HG02981 (cell line): ENCODE results near the gene INTS3.
"Not testable (repeated sequence)": the region's sequence is repeated elsewhere in the genome, so short reads cannot be mapped to it uniquely, and the experiment has no call there.

Experiments
- ATAC-seq: cut with Tn5 transposase; IDR thresholded peaks from one replicate; pipeline ENCODE4 v1.9.1; 2021; ENCODE audit warnings: mild to moderate bottlenecking, moderate library complexity; ENCODE audit not compliant: unreplicated experiment

The INTS3 gene

DNA sequence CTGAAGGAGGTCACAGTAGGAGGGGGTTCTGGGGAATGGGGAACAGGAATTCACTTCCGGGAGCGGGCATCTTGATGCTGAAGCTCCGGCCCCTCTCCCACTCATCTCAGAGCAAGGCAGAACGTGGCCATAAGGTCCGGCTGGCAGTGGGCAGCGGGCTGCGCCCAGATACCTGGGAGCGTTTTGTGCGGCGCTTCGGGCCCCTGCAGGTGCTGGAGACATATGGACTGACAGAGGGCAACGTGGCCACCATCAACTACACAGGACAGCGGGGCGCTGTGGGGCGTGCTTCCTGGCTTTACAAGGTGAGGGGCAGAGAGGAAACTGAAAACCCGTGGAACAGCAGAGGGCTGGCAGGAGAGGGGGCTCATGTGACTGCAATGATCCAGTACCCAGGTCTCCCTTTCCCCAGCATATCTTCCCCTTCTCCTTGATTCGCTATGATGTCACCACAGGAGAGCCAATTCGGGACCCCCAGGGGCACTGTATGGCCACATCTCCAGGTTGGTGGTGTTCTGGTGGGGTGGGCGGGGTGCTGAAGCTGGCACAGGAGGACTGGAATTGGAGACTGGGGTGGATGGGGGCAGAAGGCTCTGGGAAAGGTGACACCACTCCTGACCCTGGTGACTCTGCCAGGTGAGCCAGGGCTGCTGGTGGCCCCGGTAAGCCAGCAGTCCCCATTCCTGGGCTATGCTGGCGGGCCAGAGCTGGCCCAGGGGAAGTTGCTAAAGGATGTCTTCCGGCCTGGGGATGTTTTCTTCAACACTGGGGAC, 50.4 kb downstream of the INTS3 start:
- no peak for ATAC-seq

- ATAC-seq: no peak
These were observed 51.1 kb downstream of the INTS3 start for GRCh38 chr1:153778824-153779519.

DNA sequence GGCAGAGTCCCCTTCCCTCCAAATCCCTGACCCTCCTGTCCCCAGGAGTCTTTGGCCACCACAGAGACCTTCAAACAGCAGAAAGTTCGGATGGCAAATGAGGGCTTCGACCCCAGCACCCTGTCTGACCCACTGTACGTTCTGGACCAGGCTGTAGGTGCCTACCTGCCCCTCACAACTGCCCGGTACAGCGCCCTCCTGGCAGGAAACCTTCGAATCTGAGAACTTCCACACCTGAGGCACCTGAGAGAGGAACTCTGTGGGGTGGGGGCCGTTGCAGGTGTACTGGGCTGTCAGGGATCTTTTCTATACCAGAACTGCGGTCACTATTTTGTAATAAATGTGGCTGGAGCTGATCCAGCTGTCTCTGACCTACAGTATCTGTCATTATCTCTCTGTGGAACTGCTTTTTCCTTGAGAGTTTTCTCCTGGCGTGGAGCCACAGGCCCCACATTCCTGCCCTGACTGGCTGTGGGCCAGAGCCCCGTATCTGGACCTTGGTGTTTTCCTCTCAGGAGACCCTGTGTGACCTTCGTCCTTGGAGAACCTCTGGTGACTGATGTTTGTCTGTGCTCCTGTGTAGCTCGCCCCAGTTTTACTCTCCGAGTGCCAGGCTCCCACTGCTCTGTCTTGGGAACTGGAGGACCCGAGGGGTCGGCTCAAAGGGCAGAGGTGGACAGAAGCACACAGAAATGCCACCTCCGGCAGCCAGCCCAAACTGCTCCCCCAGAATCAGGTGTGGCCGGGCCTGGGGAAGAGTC, 52.1 kb downstream of the INTS3 start:
- ATAC-seq: no peak

DNA sequence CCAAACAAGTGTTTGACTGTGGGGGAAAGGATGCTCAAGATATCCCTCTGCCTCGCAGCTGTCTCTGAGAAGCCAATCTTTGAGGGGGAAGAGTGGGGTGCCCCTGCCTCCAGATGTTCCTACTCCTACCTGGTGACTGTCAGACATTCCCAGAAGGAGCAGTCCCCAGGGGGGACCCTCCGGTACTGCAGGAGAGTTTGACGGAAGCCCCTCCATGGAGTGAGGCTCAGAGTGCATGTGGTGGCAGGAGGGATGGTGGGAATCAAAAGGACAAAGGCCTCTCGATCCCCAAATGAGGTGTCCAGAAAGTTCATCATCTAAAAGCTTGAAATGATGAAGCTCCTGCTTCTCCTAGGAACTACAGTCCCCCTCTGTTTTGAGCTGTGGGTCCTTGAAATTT, 52.7 kb downstream of the INTS3 start:
- no peak for ATAC-seq

- ATAC-seq: not testable (repeated sequence)
These were observed 54.8 kb downstream of the INTS3 start for GRCh38 chr1:153782648-153783047.

DNA sequence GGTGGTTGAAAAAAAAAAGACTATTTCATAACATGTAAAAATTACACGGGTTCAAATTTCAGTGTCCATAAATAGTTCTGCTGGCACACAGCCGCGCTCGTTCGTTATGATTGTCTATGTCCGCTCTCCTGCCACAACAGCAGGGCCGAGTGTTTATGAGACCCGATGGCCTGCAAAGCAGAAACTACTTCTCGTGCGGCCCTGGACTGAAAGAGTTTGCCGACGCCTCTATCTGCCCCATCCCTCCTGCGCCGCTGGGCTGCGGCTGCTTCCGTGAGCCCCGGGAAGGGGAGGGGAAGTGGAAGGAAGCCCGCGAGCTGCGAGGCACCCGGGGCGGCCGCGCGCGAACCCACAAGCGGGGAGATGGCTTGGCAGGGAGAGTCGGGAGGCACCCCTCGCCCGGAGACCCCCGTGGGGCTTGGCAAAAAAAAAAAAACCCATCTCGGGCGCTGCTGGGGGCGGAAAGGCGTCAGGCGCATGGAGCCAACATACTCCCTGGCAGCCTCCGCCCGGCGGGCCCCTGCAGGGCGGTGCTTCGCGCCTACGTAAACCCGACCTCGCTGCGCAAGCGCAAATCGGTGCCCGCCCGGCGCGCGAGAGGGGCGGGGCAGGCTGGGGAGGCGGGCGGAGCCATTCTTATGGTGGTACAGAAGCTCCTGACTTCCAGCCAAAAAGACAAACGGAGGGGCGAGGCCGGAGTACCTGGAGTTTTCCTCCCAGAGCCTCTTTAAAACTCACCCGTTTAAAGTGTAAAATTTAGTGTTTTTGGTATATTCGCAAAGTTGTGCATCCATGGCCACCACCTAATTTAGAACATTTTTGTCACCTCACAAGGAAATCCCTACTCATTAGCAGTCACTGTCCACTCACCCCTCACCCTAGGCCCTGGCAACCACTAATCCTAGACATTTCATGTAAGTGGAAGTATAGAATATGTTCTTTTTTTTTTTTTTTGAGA, 55.7 kb downstream of the INTS3 start:
- ATAC-seq: peak; percentile 81

DNA sequence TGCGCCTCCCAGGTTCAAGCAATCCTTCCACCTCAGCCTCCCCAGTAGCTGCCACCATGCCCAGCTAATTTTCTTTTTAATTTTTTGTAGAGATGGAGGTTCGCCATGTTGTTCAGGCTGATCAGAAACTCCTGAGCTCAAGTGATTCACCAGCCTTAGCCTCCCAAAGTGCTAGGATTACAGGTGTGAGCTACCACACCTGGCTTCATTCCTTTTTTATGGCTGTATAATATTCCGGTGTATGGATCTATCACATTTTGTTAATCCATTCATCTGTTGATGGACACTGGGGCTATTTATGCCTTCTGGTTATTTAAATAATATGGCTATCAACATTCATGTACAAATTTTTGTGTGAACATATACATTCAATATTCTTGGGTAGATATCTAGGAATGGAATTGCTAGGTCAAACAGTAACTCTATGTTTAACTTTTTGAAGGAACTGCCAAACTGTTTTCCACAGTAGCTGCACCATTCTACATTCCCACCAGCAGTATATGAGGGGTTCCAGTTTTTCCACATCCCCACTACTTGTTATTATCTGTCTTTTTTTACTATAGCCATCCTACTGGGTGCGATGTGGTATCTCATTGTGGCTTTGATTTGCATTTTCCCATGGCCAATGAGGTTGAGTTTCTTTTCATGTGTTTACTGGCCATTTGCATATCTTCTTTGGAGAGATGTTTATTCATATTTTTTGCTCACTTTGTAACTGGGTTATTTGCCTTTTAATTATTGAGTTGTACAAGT, 58.4 kb downstream of the INTS3 start:
- ATAC-seq: no peak

DNA sequence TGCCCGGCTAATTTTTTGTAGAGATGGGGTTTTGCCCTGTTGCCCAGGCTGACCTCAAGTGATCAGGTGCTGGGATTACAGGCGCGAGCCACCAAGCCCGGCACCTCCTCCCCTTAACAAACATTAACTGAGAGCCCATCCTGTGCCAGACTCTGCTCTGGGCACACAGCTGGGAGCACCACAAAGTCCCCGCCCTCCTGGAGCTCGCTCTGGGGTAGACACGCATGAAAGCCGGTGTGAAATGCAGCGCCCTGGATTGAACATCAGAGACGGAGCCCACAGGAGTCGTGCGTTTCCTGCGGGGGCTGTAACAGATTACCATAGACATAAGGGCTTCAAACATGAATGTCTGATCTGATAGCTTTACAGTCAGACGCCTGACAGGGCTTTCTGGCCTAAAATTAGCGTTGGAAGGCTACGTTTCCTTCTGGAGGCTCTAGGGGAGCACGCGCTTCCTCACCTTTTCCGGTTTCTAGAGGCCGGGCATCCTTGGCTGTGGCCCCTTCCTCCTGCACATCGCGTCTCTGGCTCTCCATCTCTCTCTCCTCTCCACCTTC, 61.7 kb downstream of the INTS3 start:
- ATAC-seq: no peak

DNA sequence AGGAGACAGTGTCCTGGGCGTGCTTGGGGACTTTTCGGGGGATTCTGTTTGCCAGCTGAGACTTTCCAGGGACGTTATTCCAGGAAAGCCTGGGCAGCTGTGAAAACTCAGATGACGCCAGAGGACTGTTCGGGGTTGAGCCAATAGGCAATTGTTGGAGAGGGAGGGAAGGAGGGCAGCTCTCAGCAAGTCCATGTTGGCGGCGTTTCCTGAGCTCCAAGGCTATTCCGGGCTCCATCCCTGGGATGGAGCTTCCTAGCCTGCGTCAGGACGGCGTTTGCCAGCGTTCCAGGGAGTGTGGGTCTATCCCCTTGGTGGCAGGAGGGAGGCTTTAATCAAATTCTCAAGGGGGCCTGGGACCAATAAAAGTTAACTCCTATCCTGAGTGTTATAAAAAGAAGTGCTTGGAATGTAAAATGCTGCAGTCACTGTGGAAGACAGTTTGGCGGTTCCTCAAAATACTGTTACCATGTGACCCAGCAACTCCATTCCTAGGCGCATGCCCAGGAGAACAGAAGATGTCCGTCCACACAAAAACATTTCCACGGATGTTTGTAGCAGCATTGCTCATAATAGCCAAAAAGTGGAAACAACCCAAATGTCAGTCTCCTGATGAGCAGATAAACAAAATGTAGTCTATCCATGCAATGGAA, 62.6 kb downstream of the INTS3 start:
- no peak for ATAC-seq

DNA sequence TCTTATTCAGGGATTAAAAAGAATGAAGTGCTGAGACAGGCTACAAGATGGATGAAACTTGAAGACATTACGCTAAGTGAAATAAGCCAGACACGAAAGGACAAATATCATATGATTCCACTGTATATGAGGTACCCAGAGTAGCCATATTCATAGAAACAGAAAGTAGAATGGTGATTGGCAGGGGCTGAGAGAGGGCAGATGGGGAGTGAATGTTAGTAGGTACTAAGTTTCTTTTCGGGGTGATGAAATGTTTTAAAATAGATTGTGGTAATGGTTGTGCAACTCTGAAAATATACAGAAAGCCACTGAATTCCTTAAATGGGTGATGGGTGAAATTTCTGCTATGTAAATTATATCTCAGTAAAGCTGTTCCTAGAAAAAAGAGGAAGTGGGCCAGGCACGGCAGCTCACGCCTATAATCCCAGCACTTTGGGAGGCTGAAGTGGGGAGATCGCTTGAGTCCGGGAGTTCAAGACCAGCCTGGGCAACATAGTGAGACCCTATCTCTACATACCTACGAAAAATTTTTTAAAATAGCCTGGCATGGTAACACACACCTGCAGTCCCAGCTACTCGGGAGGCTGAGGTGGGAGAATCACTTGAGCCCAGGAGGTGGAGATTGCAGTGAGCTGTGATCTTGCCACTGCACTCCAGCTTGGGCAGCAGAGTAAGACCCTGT, 63.3 kb downstream of the INTS3 start:
- peak; percentile 89 for ATAC-seq

DNA sequence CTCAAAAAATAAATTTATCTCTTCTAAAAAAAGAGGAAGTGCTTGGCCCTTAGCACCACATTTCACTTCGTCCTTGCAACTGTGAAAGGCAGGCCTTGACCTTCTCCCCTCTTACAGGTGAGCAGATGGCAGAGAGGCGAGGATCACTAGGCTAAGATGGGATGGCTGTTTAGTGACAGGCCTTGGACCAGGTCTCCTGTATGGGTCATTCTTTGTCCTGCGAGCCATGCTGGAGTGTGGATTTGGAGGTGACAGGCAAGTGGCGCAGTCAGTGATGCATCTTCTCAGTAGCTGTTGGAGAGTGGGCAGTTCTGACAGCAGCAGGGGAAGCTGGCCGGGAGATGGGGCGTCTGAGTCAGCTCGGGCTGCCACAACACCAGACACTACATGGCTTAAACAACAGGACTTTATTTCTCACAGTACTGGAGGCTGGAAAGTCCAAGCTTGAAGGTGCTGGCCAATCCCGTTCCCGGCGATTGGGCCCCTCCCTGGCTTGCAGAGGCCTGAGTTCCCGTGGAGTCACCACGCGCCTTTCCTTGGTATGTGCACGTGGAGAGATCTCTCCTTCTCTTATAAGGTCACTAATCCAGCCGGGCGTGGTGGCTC, 63.9 kb downstream of the INTS3 start:
- ATAC-seq: no peak

- no peak for ATAC-seq
These were observed 64.8 kb downstream of the INTS3 start for GRCh38 chr1:153792631-153793041.

DNA sequence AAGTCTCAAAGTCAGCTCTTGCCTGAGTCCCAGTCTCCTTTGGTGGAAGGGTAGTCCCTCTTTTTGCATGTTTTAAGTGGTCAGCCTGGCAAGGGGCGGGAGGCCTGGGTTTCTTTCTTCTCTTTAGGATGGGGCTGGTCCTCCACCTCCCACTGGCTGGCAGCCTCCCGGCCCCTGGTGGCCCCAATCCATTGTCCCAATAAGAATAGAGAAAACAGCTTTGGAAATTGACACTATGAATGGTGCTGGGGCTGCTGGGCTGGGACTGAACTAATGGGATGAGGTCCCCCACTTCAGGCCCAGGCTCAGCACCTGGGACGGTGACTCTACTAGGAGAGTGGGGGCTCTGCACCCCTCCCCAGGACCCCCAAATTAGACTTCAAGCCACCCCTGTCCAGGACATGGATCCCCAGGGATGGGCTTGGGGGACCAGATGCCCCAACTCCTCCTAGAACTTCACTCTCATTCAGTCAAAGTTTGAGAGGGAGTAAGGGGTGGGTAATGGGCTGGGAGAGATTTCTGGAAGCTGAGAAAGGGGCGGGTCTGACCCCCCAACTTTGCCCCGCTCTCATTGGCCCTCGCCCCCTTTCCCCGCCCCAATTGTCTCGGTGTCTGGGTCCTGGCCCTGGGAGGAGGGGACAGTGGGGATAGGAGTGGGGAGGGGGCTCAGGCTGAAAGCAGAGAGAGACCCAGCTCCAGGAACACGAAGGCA, 65.6 kb downstream of the INTS3 start:
- no peak for ATAC-seq

DNA sequence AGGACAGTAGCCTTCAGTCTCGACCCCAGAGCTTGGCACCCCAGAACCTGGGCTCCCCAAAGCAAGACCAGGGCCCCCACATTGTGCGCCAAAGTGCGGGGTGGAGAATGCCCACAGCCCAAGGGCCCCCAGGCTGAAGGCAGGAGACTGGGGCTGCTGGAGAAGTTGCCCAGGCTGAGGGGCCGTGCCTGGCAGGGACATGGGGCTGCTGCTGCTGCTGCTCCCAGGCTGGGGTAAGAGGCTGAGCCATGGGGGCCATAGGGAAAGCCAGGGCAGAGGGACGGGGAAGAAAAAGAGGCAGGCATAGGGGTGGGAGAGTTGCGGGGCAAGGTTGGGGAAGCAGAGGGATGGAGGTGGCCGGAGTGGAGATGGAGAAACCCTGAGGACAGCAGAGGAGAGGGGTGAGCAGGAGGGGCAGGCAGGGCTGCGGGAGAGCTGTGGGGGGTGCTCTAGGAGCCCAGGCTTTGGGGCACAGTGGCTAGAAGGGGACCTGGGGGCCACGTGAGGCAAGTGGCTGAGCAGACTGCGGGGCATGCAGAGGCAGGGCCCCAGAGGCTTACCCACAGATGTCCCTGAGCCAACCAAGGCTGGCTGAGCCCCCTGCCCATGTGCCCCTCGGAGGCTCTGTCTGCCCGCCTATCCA, 66.2 kb downstream of the INTS3 start:
- ATAC-seq: no peak

DNA sequence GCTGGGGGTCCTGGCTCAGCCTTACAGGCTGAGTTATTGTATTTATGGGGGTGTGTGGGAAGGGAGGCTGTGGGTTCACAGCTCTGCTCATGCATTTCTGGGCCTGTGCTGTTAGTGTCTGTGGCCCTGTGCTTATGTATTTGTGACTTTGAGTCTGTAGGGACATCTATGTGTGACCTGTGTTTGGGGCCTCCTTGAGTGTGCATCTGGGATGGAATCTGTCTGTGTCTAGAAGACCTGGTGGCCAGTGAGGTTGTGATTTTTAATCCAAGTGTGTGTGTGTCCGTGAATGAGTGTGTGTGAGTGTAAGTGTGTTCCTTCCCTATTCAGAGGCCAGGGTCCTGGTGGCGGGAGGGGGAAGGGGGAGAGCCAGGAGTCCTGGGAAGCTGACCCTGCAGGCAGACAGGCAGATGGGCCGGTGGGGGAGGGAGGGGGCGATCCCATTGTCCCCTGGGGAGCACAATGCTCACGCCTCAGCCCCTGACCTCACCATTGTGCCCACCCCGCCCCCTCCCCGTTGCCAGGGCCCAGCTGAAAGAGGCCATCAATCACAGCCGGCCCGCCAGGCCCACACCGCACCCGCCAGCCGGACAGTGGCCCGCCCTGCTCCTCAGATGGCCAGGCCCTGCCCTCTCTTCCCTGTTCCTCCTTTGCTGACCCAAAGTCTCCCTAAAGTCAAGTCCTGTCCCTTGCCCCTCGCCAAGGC, 66.9 kb downstream of the INTS3 start:
- no peak for ATAC-seq

DNA sequence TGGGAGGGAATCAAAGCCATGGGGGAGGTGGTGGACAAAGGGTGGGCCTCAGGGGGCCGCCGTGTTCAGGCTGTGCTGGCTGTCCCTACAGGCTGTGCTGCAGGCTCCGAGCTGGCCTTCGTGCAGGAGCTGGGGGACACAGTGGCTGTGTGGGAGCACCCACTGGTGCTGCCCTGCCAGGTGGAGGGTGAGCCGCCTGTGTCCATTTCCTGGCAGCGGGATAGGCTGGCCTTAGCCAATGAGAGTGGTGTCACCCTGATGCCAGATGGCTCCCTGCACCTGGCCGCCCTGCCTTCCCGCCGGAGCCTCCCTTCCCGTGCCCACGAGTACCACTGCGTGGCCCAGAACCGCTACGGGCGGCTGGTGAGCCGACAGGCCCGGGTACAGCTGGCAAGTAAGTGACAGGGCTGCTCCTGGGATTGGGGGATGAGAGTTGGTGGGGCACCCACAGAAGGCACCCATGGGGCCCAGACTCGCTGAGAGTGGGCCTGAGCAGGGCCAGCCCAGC, 67.5 kb downstream of the INTS3 start:
- ATAC-seq: no peak
